ENCODE data around the gene LRRFIP1.

Gene LRRFIP1

GRCh38 chr2:237616734-237617586 is 10.4 kb upstream of the LRRFIP1 start:
- no peak for DNase-seq (ENCODE audit: insufficient read length, low spot score)

GRCh38 chr2:237617587-237617982 is 9.8 kb upstream of the LRRFIP1 start:
- no peak for FAIRE-seq
- DNase-seq (ENCODE audit: insufficient read length, low spot score): no peak

More at GRCh38 chr2:237616734-237617586, 10.4 kb upstream of the LRRFIP1 start:
- peak; percentile 74 for FAIRE-seq

- no peak for FAIRE-seq
These were observed 8.9 kb upstream of the LRRFIP1 start for GRCh38 chr2:237618449-237618848.

GRCh38 chr2:237623428-237624403 is 3.7 kb upstream of the LRRFIP1 start:
- DNase-seq (ENCODE audit: insufficient read length, low spot score) (no peak), FAIRE-seq (no peak)

More at GRCh38 chr2:237618449-237618848, 8.9 kb upstream of the LRRFIP1 start:
- no peak for DNase-seq (ENCODE audit: insufficient read length, low spot score)

DNA sequence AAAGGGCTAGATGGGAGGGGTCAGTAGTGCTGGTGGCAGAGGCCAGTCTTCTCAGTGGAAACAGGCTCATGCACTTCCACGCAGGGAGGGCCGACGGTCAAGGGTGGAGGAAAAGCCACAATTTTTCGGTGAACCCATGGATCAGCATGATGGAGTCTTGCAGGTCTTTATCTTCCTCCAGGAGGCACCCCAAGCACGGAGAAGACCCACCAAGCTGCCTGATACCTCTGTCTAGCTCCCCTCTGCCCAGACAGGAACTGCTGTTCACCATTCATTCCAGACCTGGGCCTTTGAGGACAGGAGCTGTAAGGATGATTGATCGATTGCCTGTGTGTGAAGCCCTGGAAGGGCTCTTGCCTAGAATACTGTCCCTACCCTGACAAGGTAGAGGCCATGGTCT is 2.8 kb upstream of the LRRFIP1 start:
- DNase-seq (ENCODE audit: insufficient read length, low spot score) (no peak), FAIRE-seq (no peak)

- FAIRE-seq (no peak), DNase-seq (ENCODE audit: insufficient read length, low spot score) (no peak)
These were observed 2.1 kb upstream of the LRRFIP1 start for GRCh38 chr2:237625216-237625705.

DNA sequence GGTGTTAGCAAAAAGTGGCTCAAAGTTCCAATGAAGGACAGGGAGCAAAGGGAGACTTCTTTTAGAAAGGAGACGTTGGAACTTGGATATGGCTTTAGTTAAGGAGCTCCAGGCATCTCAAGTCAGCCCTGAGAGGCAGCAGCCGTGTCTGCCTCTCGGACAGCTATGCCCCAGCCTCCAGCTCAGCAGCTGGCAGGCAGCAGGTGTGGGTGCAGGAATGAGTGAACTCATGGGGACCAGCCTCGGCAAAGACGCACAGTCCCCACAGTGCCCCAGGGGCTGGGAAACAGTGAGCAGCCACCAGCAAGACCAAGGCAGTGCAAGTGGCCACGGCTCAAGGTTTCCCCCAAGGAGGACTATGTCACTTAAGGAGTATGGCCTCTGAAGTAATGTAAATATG is 1.6 kb upstream of the LRRFIP1 start:
- FAIRE-seq: no peak
- DNase-seq (ENCODE audit: insufficient read length, low spot score): no peak

DNA sequence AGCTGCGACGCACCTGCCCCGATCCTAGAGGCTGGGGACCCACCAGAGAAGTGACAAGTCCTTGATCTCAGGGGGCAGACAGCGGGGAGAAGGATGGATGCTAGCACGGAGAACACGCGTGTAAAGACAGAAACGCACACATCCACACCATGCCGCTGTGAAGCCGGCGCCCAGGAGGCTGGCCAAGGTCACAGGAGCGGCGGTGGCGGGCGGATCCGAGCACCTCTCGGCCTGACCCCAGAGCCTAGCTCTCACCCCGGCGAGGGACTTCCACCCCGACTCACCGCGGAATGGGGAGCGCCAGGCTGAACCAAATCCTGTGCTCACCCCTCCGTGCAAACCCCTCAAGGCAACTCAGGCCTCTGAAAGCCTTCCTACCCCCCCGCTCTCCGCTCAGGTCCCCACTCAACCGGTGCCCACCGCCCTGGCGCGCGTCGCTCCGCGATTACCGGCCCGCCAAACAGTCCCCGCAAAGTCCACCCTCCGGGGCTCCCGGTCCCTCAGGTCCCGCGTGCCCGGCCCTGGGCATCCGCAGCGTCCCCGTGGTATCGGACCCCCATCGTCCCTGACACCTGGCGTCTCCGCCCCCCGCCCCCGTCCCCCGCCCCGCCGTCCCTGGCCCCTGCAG is 460 bp upstream of the LRRFIP1 start:
- FAIRE-seq (no peak), DNase-seq (ENCODE audit: insufficient read length, low spot score) (no peak)

DNA sequence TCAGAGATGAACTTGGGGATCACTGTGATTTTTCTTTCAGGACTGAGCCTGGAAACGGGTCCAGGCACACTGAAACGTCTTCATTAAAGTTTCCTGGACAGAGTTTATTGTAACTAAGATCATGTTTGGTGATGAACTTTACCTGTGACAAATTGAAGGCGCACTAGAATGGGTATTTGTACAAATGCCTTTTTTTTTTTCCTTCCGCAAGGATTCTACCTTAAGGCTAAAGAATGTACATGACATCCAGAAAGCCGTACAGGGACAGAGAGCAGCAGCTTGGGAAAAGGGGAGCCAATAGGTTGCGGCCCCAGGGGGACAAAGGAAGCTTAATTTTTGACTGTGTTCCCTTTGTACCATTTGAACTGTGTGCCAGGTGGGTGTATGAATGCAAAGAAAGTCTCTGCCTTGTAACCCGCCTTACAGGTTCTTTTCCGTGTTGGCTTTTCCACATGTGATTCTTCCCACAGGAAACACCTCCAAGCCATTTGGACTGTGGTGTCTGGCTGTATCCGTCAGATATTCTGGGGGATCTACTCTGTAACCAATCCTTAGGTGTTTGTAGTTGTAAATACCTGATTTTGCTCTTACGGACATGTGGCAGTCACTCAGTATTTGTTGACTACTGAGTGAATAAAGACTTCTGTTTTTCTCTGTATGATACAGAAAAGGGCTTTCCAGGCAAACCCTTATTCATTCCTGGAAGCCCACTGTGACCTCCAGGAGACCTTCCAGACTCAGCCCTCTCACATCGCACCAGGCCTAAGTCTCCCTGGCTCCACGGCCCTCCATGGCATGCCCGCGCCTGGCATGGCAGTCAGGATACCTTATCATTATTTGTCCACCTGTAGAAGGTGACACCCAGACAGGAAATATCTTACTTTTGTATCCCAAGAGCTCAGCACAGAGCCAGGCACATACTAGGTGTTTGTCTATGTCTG is 1.1 kb downstream of the LRRFIP1 start:
- no peak for FAIRE-seq

DNA sequence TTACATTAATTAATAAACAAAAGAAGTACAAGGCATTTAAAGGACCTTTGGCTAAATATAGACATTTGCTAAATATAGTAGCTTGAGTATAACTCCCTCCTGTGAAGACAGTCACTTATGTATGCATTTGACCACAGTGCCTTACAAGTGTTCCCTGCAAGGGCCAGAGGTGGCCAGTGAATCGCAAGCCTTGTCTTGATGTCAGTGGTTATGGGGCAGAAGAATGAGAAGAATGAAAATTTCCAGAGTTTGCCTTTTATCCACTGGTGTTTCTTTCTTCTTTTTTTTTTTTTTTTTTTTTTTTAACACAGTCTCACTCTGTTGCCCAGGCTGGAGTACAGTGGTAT is 1.8 kb downstream of the LRRFIP1 start:
- DNase-seq (ENCODE audit: insufficient read length, low spot score) (no peak), FAIRE-seq (no peak)

More for the DNA sequence above, 1.1 kb downstream of the LRRFIP1 start:
- no peak for DNase-seq (ENCODE audit: insufficient read length, low spot score)

- DNase-seq (ENCODE audit: insufficient read length, low spot score) (no peak), FAIRE-seq (no peak)
These were observed 2.4 kb downstream of the LRRFIP1 start for GRCh38 chr2:237629739-237630138.

DNA sequence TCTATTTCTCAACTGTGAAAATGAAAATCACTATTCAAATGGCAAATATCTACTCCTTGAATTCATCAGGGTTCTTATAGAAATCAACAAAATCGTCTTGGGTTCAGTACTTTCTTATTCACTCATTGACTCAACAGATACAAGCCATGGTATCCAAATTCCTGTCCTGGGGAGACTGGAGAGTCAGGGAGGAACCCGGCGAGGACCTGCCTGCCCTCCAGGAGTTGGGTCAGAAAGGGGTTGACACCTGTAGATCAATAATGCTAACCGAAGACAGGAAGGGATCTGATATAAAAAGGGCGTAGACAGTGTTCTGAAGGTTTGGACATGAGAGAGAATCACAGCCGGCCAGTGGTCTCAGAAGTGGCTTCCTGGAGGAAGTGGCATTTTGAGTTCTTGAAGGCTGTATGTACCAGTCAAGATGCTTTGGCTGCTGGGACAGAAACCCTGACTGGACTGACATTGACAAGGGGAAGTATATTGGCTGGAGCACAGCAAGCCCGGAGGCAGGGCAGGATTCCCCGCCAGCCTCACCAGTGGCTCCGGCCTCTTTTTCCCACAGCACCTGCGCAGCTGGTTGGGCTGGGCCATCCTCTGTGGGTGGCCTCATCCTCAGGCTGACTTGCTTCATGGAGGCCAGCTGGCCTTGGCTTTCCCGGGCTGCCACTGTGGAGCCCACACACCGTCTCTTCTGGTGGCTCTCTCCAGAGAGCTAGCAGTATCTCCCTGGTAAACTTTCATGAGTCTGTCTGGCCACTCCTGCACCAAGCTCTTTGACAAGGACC is 3.0 kb downstream of the LRRFIP1 start:
- no peak for DNase-seq (ENCODE audit: insufficient read length, low spot score)

GRCh38 chr2:237631007-237631785 is 3.8 kb downstream of the LRRFIP1 start:
- no peak for DNase-seq (ENCODE audit: insufficient read length, low spot score)

More for the DNA sequence above, 3.0 kb downstream of the LRRFIP1 start:
- FAIRE-seq: no peak

GRCh38 chr2:237631801-237632585 is 4.6 kb downstream of the LRRFIP1 start:
- no peak for DNase-seq (ENCODE audit: insufficient read length, low spot score)
- no peak for FAIRE-seq

More at GRCh38 chr2:237631007-237631785, 3.8 kb downstream of the LRRFIP1 start:
- FAIRE-seq: no peak

GRCh38 chr2:237633061-237633561 is 5.7 kb downstream of the LRRFIP1 start:
- FAIRE-seq (no peak), DNase-seq (ENCODE audit: insufficient read length, low spot score) (no peak)

DNA sequence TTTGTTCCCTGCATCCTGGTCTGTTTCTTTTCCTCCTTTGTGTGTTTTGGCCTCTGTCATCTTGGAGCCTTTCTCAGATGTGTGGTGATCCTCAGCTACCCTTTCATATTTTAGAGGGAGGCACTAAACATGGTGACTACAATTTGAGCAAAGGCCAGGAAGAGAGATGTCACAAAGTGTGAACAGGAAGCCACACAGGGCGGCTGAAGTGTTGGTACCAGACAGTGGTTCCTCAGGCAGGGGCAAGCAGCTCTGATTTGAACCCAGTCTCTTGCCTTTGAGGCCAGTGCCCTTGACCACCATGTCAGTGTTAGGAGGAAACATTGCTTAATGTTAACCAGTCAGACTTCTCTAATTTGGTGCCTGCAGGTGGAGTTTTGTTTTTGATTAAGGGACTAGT is 9.2 kb downstream of the LRRFIP1 start:
- DNase-seq (ENCODE audit: insufficient read length, low spot score) (no peak), FAIRE-seq (no peak)
